Measurements from ENCODE around the gene SUPT4H1. TPM values are rescaled to one million over a fixed set of nuclear protein-coding genes. Genes with fewer than 3 reads are reported as not detected.

The SUPT4H1 gene
- total and polyA plus RNA-seq, 9 of the 15 experiments (the other 6 are each of a cell fraction or from before 2014, with no cell fraction given): 62.1 to 320 (median 117) TPM

- TF ChIP-seq, protein P1, sequence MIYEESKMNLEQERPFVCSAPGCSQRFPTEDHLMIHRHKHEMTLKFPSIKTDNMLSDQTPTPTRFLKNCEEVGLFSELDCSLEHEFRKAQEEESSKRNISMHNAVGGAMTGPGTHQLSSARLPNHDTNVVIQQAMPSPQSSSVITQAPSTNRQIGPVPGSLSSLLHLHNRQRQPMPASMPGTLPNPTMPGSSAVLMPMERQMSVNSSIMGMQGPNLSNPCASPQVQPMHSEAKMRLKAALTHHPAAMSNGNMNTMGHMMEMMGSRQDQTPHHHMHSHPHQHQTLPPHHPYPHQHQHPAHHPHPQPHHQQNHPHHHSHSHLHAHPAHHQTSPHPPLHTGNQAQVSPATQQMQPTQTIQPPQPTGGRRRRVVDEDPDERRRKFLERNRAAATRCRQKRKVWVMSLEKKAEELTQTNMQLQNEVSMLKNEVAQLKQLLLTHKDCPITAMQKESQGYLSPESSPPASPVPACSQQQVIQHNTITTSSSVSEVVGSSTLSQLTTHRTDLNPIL (CRISPR knock-in tag; IDR thresholded peaks at IDR 0.05): no peak
- no peak for TF ChIP-seq KLF10 (CRISPR knock-in tag; IDR thresholded peaks at IDR 0.05)
- TF ChIP-seq ZBTB11 (CRISPR knock-in tag; IDR thresholded peaks at IDR 0.05): no peak
- TF ChIP-seq, protein P2, sequence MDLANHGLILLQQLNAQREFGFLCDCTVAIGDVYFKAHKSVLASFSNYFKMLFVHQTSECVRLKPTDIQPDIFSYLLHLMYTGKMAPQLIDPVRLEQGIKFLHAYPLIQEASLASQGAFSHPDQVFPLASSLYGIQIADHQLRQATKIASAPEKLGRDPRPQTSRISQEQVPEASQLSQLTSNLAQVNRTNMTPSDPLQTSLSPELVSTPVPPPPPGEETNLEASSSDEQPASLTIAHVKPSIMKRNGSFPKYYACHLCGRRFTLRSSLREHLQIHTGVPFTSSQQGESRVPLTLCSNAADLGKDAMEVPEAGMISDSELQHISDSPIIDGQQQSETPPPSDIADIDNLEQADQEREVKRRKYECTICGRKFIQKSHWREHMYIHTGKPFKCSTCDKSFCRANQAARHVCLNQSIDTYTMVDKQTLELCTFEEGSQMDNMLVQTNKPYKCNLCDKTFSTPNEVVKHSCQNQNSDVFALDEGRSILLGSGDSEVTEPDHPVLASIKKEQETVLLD (IDR thresholded peaks at IDR 0.05): no peak
- no peak for TF ChIP-seq HDAC3 (IDR thresholded peaks at IDR 0.05; ENCODE audit: borderline replicate concordance, partially characterized antibody)
- TF ChIP-seq HNRNPH1 (optimal IDR thresholded peaks at IDR 0.05; ENCODE audit: low read depth, low read length): no peak
- TF ChIP-seq, protein P3, sequence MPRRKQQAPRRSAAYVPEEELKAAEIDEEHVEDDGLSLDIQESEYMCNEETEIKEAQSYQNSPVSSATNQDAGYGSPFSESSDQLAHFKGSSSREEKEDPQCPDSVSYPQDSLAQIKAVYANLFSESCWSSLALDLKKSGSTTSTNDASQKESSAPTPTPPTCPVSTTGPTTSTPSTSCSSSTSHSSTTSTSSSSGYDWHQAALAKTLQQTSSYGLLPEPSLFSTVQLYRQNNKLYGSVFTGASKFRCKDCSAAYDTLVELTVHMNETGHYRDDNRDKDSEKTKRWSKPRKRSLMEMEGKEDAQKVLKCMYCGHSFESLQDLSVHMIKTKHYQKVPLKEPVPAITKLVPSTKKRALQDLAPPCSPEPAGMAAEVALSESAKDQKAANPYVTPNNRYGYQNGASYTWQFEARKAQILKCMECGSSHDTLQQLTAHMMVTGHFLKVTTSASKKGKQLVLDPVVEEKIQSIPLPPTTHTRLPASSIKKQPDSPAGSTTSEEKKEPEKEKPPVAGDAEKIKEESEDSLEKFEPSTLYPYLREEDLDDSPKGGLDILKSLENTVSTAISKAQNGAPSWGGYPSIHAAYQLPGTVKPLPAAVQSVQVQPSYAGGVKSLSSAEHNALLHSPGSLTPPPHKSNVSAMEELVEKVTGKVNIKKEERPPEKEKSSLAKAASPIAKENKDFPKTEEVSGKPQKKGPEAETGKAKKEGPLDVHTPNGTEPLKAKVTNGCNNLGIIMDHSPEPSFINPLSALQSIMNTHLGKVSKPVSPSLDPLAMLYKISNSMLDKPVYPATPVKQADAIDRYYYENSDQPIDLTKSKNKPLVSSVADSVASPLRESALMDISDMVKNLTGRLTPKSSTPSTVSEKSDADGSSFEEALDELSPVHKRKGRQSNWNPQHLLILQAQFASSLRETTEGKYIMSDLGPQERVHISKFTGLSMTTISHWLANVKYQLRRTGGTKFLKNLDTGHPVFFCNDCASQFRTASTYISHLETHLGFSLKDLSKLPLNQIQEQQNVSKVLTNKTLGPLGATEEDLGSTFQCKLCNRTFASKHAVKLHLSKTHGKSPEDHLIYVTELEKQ (CRISPR knock-in tag; IDR thresholded peaks at IDR 0.05): no peak
- TF ChIP-seq ZNF695 (CRISPR knock-in tag; IDR thresholded peaks at IDR 0.05): no peak
- TF ChIP-seq ZBTB8A (IDR thresholded peaks at IDR 0.05; ENCODE audit: partially characterized antibody): no peak
- no peak for TF ChIP-seq CBFB (CRISPR knock-in tag; IDR thresholded peaks at IDR 0.05)
- TF ChIP-seq RCOR1 (IDR thresholded peaks at IDR 0.05; ENCODE audit: borderline replicate concordance in 1 of 2, low read depth in 2 of 2, low read length in 2 of 2): peak in 1 of 2 experiments; percentile 76; a peak in 1 of 4 replicates
- TF ChIP-seq MTA1 (IDR thresholded peaks at IDR 0.05; ENCODE audit: borderline replicate concordance): peak; percentile 32; the same call in 1 of the 2 replicates
- no peak for TF ChIP-seq RAD21 (CRISPR knock-in tag; conservative IDR thresholded peaks at IDR 0.05 in 1 of 2, IDR thresholded peaks at IDR 0.05 in 1 of 2)
- no peak for TF ChIP-seq POU5F1 (IDR thresholded peaks at IDR 0.05; ENCODE audit: borderline replicate concordance, low read depth, low read length, partially characterized antibody)
- peak; percentile 67; the same call in 1 of the 2 replicates for TF ChIP-seq NBN (IDR thresholded peaks at IDR 0.05; ENCODE audit: low read depth)
- TF ChIP-seq SMAD3 (CRISPR knock-in tag; conservative IDR thresholded peaks at IDR 0.05): no peak
- no peak for TF ChIP-seq TCFL5 (CRISPR knock-in tag; conservative IDR thresholded peaks at IDR 0.05)
These were observed 39.4 kb upstream of the SUPT4H1 start (continued) for GRCh38 chr17:58391302-58391984.
